IPS DF 19.7 (cell line): ENCODE results near the gene IMPA2.
"Not testable (repeated sequence)": the region's sequence is repeated elsewhere in the genome, so short reads cannot be mapped to it uniquely, and the experiment has no call there.

Source experiments
- DNase-seq: peaks from one replicate; pipeline ENCODE4 v3.0.0-alpha.2; 2013; ENCODE audit warnings: low read depth, low spot score

The IMPA2 gene

DNA sequence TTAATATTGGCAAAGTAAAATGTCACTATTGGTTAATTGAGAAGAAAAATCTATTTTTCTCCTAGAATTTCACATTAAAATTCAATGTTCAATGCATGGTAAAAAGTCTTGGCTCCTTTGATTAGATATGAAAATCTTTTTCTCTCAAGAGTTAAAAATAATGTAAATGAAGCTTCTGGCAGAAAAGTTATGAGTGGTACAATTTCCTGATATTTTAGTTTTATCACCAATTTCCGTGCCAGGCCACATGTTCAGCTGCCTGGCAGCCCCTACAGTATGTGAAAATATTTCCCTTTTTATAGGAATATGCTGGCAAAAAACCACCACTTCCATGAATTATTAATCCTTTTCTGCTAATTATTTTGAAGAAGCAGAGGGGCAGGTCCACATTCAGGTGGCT is 89.8 kb downstream of the IMPA2 start:
- not testable (repeated sequence) for DNase-seq

DNA sequence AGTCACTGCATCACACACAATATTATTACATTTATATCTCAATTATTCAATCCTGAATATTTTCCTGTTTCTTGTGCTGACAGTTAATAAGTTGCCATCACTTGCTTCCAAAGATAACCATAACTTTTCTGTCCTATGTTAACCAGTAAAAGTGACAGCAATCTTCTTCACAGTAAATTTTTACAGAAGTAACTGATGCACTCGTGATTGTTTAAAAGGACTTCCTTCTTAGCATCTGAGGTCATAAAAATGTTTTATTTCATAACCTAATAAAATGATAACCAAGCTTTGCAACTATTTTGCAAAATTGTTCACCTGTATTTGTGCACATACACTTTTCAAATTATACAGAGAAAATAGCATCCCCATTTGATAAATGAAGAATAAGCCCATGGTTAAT is 91.7 kb downstream of the IMPA2 start:
- no peak for DNase-seq

DNA sequence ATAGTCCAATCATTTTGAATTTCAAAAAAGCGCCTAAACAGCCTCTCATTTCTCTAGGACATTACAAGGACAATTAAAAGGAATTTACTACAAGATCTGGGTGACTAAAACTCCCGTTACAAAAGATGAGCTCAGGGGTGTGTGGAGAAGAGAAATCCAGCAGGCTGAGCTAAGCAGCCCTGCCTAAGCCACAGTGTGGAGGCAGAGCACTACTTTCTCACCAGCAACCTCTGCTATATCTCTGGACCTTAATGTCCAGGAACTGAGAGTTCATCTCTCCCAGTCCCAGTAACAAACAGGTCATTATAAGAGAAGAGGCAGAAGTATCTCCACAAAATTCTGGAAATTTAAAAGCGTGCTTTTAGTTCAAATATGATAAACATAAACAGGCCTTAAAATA is 93.4 kb downstream of the IMPA2 start:
- DNase-seq: no peak

DNA sequence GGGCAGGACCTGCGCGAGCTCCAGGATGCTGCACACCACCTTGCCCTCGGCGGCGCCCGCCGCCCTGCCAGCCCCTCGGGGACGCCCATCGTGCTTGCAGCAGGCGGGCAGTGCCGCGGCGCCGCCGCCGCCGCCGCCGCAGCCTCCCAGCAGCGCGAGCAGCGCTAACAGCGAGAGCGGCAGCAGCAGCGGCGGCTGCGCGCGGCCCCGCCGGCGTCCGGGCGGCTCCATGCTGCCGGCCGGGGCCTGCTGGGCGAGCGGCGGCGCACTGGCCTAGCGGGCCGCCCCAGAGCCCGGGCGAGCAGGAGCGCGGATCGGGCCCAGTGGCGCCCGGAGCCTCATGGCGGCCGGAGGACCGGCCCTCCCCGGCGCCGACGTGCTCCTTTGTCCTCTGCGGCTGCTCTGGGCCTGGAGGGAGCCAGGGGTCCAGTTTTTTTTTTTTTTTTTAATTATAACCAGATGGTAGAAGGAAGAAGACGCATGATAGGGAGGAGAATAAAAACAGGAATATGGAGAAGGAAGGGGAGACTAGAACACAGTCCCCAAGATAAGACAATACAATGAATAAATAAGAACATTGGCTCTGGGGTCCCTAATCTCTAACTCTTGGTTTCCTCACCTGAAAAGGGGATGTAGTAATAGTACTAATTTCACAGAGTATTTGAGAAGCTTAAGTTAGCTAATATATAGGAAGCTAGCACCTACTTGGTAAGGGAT is 95.3 kb downstream of the IMPA2 start:
- no peak for DNase-seq

DNA sequence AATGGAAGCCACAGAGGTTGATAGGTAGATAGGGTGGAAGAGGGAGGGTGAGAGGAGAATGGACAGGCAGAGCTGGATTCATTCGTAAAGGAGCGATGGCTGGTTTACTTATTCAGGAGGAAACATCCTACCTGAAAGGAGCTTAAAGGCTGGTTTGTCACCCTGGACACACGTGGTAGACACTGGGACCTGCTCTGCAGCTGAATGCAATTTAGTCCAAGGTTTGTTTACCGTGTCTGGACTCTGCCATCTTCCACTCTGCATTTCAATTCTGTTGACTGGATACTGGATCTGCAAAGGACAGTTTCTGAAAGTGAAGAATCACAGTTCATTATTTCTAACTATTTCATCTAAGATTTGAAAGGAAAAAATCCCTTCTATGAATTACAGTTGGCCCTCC is 96.7 kb downstream of the IMPA2 start:
- DNase-seq: not testable (repeated sequence)

DNA sequence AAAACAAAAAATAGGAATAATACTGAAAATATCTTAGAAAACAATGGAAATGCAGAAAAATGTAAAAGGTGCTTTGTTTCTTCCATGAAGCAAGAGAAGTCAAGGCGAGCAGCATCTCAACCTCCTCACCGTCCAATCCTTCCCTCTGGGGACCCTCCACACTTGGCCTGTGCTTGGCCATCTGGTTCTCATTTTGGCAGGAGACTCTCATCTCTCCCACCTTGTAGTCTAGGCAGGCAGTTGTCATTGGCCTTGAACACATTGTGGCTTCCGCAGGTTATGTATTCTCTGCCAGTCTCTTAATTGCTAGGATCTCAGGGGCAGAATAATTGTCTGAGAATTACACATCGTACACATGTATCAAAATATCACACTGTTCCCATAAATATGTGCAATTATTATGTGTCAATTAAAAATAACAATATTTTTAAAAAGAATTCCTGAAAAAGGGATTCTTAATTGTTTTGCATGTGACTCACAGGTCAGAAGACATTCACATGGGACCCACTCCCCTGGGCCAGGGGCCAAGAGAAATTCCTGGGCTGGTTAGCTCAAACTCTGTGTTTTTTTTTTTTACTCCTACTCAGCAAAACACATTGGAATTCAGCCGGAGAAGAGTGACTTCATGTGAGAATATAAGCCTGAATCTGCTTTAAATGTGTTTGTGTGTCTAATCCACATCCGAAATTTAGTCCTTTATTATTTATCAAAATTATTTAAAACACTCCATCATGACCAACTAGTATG is 98.4 kb downstream of the IMPA2 start:
- no peak for DNase-seq
